Measurements from ENCODE around the gene RXRA. TPM values are rescaled to one million over a fixed set of nuclear protein-coding genes. Genes with fewer than 3 reads are reported as not detected.

Gene RXRA
- total RNA-seq, 6 experiments from 2014 or later = 105 to 165 (median 131) TPM

- no peak for TF ChIP-seq POLR2A (IDR thresholded peaks at IDR 0.05)
- TF ChIP-seq CTCF (IDR thresholded peaks at IDR 0.05) = peak in 1 of 4 donors; percentile 8
- WGBS (ENCODE audit: insufficient coverage, low coverage, low lambda C conversion rate, missing lambda C conversion rate) = 41% methylated on average over 5 of the region's 23 CpGs
- DNase-seq (no peak), ATAC-seq (peak; percentile 6 to 25 (median 14))
- H3K9me3 ChIP-seq = no peaks in the 10 kb centered on the region
- intact Hi-C loops (cut with DNase I) = no loop called here
- no peaks in the 10 kb centered on the region for H3K27me3 ChIP-seq
- H3K4me1 ChIP-seq = peaks cover 2 to 100% (median 63%) of the 10 kb centered on the region in 4 donors
- H3K36me3 ChIP-seq = no peaks in the 10 kb centered on the region
- H3K27ac ChIP-seq = peak overlapping the region; percentile 66 to 82 (median 67)
- H3K4me3 ChIP-seq = no peak overlapping the region
Measured at GRCh38 chr9:134359493-134360179, 33.4 kb downstream of the RXRA start.

- intact Hi-C loops (cut with DNase I) = no loop called here
- Histone ChIP-seq H3K27me3 (no peaks in the 10 kb centered on the region), H3K9me3 (no peaks in the 10 kb centered on the region), H3K4me1 (peaks cover 2 to 100% (median 62%) of the 10 kb centered on the region in 4 donors), H3K4me3 (no peak overlapping the region), H3K36me3 (no peaks in the 10 kb centered on the region), H3K27ac (peak overlapping the region; percentile 66 to 82 (median 67))
- TF ChIP-seq POLR2A (IDR thresholded peaks at IDR 0.05) (no peak), CTCF (IDR thresholded peaks at IDR 0.05) (no peak)
- peak in 2 of 4 donors; percentile 1 to 2 for ATAC-seq
- 13% methylated on average over 12 of the region's 30 CpGs for WGBS (ENCODE audit: insufficient coverage, low coverage, low lambda C conversion rate, missing lambda C conversion rate)
- peak in 1 of 3 donors; percentile 77 for DNase-seq
Measured at GRCh38 chr9:134360180-134360759, 34.0 kb downstream of the RXRA start.

GRCh38 chr9:134360897-134361296, 34.6 kb downstream of the RXRA start:
- Histone ChIP-seq H3K36me3 (no peaks in the 10 kb centered on the region), H3K4me1 (peaks cover 2 to 100% (median 65%) of the 10 kb centered on the region in 4 donors), H3K27me3 (no peaks in the 10 kb centered on the region), H3K4me3 (no peak overlapping the region), H3K27ac (peak overlapping the region; percentile 66 to 82 (median 67)), H3K9me3 (no peaks in the 10 kb centered on the region)
- ATAC-seq (peak; percentile 21 to 51 (median 42)), DNase-seq (peak; percentile 87 to 93 (median 92))
- intact Hi-C loops (cut with DNase I) = no loop called here
- TF ChIP-seq POLR2A (IDR thresholded peaks at IDR 0.05) = no peak
- TF ChIP-seq CTCF (IDR thresholded peaks at IDR 0.05) = no peak
- 40% methylated on average over 1 of the region's 14 CpGs for WGBS (ENCODE audit: insufficient coverage, low coverage, low lambda C conversion rate, missing lambda C conversion rate)

- TF ChIP-seq POLR2A (IDR thresholded peaks at IDR 0.05) (no peak), CTCF (IDR thresholded peaks at IDR 0.05) (no peak)
- Histone ChIP-seq H3K36me3 (no peaks in the 10 kb centered on the region), H3K27me3 (no peaks in the 10 kb centered on the region), H3K27ac (peak overlapping the region; percentile 63 to 82 (median 66)), H3K4me3 (no peak overlapping the region), H3K9me3 (no peaks in the 10 kb centered on the region), H3K4me1 (peaks cover 2 to 100% (median 66%) of the 10 kb centered on the region in 4 donors)
- intact Hi-C loops (cut with DNase I) = no loop called here
- 72% methylated on average over 4 of the region's 16 CpGs for WGBS (ENCODE audit: insufficient coverage, low coverage, low lambda C conversion rate, missing lambda C conversion rate)
- DNase-seq = no peak
- no peak for ATAC-seq
Measured at GRCh38 chr9:134361426-134361825, 35.2 kb downstream of the RXRA start.
